HPDE6-E6E7 (cell line): Measurements from ENCODE around the gene SLC26A2.

Source experiments
- DNase-seq: peaks from one replicate; pipeline ENCODE4 v3.0.0; 2011; ENCODE audit warnings: missing footprints; ENCODE audit errors: extremely low spot score

Gene SLC26A2

DNA sequence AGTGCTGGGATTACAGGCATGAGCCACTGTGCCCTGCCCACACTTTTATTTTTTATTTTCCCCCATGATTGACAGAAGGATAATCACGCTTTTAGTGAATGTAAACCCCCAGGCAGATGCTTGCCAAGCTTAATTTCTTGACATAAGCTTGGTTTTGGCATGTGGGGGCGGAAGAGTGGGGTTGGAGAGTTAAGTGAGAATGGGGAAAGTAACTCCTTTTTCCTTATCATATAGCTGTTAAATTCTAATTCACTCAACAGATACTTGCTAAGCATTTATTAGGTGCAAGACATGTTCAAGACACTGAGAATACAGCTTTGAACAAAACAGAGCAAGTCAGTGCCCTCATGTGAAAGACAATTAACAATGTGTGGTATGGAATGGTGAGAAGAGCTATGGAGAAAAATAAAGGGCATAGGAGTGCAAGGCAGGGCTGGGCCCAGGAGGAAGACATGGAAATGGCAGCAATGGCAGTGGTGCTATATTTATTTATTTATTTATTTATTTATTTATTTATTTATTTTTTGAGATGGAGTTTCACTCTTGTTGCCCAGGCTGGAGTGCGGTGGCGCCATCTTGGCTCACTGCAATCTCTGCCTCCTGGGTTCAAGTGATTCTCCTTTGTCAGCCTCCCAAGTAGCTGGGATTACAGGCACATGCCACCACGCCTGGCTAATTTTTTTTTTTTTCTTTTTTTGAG, 2.2 kb downstream of the SLC26A2 start:
- no peak for DNase-seq

DNA sequence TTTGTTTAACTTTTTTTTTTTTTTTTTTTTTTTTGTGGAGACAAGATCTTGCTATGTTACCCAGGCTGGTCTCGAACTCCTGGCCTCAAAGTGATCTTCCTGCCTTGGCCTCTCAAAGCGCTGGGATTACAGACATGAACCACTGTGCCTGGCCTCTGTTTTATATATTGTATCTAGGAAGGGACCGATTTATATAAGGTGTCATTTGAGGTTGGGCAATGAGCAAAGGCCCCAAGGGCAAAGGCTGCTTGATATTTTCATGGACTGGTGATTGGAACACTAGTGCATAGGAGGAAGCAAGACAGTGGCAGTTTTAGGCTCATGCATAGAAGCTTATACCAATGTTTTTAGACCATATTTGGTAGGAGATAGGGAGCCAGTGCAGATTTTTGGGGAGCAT, 3.2 kb downstream of the SLC26A2 start:
- no peak for DNase-seq

DNA sequence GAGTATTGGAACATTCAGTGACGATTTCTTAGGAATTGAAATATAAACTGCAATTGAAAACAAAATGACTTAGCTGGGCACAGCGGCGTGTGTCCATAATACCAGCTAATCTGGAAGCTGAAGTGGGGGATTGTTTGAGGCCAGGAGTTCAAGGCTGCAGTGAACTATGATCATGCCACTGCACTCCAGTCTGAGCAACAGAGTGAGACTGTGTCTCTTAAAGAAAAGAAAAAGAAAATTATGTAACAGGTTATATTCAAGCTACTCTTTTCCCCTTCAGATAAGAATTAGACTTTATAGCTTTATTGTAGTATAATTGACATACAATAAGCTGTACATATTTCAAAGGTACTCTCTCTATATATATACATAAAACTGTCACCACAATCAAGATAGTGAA, 6.4 kb downstream of the SLC26A2 start:
- no peak for DNase-seq

DNA sequence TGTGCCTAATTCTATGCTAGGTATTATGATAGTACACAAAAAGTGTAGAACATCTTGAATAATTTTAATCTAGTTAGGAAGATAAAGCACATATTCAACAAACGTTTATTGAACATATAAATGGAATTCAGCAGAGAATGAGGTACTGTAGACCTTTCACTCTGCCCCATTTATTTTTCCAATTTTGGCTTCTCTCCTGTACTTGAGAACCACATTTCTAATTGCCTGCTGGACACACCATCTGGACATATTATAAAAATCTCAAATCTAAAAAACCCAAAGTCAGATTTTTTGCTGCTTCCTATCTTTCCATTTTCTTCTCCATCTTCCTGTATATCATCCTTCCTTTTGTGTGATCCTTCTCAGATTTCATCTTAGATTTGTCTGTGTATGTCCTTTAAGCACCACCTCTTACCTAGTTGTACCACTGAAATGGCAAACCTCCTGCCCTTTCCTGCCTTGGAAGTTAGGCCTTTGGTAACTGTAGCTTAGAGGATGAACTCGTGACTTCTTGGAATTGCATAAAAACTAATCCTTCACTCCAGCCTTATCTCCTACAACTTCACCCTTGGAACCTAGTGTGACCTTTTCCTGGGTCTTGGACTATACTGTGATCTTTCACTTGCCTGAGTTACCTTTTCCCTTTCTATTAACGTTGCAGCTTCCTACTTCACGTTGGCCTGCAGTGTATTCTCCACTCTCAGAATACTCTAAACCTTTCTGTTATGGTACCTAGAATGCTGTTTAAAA, 8.8 kb downstream of the SLC26A2 start:
- no peak for DNase-seq

DNA sequence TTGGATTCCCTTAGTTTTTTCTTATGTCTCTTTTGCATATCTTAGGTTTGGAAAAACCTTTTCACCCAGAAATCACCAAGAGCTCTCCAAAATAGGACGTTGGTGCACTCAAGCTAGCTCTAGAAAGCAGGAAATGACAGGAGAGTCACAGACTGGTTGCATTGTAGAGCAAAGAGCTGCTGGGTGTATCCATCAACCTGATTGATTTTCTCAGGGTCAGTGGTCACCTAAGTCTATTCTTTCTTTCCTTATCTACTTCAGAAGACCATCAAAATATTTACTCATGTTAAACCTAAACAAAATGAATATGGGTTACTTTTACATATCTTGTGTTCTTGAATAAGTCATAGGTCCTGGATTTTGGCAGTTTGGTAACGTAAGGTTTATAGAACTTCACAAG, 14.9 kb downstream of the SLC26A2 start:
- no peak for DNase-seq

DNA sequence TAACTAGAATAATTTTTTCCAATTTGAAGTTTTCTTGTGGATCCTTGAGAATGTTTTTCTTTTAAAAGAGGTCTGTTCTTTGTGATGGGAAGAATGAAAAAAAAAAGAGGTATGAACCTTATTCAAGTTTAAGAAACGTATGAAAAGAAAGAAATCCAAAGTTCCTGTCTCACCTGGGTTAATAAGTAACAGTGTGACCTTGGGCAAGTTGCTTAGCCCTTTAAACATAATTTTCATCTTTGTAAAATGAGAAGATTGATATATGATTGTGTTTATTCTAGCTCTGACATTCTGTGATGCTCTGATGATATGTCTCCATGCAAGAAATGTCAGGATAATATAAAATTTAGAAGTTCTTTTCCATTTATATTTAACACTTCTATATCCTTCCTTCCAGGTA, 19.3 kb downstream of the SLC26A2 start:
- no peak for DNase-seq

DNA sequence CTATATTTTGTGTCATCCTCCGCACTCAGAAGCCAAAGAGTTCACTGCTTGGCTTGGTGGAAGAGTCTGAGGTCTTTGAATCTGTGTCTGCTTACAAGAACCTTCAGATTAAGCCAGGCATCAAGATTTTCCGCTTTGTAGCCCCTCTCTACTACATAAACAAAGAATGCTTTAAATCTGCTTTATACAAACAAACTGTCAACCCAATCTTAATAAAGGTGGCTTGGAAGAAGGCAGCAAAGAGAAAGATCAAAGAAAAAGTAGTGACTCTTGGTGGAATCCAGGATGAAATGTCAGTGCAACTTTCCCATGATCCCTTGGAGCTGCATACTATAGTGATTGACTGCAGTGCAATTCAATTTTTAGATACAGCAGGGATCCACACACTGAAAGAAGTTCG, 20.6 kb downstream of the SLC26A2 start:
- DNase-seq: no peak

DNA sequence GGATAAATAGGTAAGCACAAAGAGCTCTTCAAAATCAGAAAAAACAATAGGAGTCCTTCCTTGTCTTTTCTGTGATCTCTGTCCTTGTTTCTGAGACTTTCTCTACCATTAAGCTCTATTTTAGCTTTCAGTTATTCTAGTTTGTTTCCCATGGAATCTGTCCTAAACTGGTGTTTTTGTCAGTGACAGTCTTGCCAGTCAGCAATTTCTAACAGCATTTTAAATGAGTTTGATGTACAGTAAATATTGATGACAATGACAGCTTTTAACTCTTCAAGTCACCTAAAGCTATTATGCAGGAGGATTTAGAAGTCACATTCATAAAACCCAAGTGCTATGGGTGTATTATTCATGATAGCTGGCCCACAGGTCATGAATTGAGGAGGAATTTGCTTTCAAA, 21.9 kb downstream of the SLC26A2 start:
- DNase-seq: no peak

DNA sequence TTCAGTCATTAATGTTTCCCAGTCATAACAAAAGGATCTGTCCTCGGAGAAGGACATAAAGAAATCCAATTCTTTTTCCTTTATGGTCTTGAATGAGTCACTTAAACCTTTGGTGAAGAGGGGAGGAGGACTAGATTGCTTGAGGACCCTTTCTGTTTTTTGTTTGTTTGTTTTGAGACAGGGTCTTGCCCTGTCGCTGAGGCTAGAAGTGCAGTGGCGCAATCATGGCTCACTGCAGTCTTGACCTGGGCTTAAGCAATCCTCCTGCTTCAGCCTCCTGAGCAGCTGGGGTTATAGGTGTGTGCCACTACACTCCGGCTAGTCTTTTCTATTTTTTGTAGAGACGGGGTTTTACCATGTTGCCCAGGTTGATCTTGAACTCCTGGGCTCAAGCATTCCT, 27.6 kb downstream of the SLC26A2 start:
- no peak for DNase-seq

DNA sequence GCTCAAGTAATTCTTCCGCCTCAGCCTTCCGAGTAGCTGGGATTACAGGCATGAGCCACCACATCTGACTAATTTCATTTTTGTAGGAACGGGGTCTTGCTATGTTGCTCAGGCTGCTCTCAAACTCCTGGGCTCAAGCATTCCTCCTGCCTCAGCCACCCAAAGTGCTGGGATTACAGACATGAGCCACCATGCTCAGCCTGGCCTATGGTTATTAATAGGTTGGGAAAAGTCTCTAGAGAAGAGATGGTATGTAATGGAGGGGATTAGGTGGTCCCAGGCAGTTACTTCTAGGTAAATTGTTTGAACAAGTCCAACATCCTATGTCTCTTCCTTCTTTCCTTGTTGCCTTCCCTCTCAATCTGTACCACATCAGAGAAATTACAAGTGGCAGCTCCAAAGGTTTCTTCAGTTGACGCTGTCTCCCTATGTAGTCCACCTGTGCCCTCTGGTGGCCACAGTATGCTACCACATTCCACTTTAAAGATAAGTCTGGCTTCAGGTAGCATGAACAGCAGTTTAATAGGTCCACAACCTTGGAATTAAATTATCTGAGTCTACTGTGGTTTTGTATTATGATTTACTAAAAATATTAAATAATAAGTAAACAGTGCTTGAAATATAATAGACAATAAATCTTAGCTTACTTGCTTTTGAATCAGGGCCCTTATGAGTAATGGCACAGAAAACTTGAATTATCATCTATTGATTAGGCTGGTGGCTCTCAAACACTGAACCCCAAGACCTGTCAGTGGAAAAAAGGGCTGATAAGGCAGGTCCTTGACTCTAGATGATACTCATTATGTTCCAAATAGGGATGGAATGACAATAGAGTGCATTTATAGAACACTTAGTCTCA, 30.2 kb downstream of the SLC26A2 start:
- DNase-seq: peak; percentile 63

DNA sequence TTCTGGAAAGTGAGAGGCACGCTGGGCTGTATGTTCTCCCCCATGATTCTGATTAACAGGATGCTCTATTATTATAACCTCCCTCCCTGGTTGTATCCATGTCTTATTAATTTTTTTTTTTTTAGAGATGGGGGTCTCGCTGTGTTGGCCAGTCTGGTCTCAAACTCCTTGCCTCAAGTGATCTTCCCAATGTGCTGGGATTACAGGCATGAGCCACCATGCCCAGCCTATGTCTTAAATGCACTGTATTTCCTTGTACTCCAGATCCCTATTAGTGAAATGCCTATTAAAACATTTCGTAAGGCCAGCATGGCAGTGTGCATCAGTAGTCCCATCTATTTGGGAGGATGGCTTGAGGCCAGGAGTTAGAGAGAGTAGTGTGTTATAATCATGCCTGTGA, 32.9 kb downstream of the SLC26A2 start:
- no peak for DNase-seq

DNA sequence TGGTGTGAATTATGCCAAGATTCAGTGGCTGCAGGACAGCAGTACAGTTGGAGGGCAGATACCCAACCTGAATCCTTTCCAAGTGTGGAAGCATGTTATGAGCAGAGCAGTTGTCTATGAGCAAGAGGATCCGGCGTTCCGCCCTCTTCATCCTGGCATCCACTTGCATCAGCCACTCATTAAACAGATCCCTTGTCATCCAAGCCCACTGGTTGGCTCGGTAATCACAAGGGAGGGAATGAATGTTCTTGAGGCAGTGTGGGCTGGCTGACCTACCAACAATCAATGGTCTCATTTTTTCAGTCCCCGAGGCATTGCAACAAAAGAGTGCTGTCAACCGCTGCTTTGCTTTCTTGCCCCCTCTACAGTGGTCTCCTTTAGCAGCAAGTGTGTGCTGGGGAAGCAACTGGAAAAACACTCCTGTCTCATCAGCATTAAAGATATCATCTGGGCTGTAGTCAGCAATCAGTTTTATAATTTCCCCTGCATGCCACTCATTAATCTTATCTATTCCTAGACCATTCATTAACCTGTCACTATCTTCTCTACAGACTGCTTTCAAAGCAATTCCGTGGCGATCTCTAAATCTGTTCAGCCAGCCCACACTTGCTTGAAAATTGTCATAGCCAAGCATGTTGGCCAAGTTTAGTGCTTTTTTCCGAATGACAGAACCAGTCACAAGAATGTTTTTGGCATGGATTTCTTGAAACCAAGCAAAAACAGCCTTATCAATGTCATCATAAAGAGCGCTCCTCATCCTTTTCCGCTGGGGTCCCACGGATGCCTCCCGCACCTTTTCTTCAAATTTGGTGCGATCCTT, 35.0 kb downstream of the SLC26A2 start:
- no peak for DNase-seq

DNA sequence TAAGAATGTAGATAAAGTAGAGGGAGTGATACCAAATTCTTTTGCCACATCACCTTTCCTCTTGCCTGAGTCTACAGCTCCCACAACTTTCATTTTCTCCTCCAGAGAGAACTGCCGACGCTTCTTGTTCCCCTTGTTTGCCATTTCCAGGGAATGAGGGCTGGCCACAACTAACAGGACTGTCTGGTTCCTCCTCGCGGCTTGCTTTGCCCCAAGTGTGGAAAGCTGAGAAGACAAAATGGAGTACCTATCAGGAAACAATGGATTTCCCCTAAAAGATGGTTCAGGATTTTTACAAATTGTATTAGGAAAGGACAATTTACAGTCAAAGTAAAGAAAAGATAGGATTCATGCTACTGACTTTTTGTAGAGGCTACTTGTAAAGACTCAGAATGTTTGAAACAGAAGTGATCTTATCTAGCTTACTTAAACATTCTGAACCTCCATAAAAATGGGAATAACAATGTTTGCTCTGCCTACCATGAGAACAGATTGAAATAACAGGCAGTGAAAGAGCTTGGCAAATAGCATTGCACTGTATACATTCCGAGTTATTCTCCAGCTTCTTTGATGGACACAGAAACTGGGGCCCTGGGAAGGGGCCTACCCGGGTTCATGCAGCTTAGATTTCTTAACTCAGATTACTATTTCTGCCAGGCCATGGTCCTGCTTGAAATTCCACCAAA, 35.8 kb downstream of the SLC26A2 start:
- DNase-seq: no peak

DNA sequence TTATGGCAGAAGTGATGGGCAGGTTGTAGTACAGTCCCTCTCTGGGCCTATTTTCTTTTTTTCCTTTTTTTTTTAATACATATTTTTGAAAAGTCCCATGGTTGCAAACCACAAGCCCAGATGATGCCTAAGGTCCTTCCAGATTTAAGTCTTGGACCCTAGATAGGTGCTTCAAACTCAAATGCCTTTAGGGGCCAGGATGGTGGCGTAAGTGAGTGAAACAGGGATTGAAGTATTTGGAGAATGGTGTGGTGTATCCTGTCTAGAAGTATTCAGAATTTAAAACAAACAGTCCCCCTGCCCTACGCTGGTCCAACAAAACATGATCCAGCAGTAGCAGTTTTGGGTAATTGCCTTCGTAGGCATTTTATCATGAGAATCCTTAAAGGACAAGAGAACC, 37.7 kb downstream of the SLC26A2 start:
- DNase-seq: no peak

DNA sequence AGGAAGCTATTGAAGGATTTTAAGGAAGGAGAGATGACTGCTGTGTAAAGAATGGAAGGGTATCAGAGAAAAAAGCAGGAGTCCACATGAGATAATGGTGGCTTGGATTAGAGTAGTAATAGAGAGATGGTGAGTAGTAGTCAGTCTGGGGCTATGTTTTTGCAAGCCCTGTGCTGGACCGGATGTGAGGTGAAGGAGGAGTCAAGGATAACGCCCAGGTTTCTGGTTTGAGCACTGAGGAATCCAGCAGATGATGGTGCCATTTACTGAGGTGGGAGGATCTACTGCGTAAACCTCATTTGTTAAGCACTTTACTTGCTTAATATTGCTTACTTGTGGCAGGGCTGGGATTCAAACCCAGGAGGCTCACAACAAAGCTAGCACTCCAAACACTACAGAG, 38.8 kb downstream of the SLC26A2 start:
- no peak for DNase-seq

DNA sequence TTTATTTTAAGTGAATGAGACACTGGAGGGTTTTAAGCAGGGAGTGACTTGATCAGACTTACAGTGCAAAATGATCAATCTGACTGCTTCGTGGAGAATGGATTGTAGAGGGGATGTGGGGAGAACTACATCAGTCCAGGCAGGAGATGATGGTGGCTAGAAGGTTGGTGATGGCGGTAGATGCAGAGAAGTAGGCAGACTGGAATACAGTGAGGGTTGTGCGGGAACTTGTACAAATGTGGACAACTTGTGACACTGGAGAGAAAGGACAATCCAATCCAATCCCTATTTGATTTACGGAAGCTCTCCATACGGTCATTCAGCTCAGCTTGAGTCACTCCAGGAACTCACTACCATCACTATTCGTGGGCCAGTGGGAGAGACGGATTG, 39.3 kb downstream of the SLC26A2 start:
- peak; percentile 66 for DNase-seq

DNA sequence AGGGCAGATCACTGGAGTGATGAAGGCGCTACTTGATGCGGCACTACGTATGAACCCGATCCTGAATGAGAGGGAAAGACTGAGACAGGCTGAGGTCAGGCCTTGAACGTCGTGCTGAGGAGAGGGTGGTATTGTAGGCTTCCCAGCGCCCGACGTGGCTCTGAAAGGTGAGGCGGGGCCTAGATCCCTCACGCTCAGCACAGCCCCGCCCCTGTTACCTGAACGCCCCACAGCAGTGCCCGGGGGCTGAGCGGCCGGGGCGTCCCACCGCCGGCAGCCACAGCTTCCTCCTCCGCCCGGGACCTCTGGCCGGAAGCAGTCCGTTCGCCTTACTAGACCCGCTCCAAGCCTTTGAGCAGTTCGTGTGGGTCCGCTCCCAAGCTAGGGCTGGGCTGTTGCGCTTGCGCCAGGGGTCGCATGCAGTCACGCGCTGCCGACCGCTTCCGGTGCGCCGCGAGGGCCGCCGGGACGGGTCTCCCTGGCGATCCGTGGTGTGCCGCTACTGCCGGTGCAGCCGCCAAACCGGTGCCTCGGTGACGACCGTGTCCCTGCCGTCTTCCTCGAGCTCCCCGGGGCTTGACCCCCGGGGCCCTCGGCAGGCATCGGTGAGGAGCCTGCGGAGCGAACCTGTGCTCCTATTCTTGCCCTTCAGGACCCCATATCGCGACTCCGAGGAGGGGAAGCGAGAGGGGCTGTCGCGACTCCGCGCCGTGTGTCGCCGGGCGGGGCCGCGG, 39.9 kb downstream of the SLC26A2 start, which contains the start of the genes HMGXB3 and TIGD6:
Gene HMGXB3 (plus strand): TSS at position 484 of the 734 bp plus-strand sequence. CDS start 4,114 bp downstream, outside the sequence.
Gene TIGD6 (minus strand): TSS at position 399 of the 734 bp plus-strand sequence. CDS start 4,306 bp downstream, outside the sequence.
- peak; percentile 72 for DNase-seq

DNA sequence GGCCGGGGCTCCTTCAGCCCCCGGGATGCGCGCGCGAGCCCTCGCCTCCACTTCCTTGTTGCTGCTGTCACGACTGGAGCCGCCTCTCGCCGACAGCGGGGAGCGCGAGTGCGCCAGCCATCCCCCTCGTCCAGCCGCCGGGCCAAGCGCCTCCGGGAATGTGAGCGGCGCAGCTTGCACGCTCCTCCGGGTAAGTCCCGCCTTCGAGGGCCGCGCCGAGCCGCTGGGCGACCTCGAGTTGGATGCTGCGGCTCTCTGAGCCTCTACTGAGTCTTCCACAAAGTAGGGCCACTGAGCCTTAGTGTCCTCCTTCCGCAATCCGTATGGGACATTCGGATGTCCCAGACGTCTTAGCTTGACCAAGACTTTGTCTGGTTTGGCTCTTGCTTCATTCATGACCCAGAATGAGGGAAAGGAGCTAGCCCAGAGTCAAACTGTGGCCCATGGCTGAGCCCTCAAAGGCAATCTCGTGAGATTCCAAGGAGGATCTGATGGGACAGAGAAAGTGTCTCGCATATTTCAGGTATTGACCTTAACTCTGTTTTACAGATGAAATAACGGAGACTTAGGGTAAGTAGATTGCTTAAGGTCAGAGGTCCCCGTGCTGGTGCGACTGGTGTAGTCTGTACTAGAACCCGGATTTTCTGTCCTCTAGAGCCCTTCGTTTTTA, 40.6 kb downstream of the SLC26A2 start:
- DNase-seq: peak; percentile 33

DNA sequence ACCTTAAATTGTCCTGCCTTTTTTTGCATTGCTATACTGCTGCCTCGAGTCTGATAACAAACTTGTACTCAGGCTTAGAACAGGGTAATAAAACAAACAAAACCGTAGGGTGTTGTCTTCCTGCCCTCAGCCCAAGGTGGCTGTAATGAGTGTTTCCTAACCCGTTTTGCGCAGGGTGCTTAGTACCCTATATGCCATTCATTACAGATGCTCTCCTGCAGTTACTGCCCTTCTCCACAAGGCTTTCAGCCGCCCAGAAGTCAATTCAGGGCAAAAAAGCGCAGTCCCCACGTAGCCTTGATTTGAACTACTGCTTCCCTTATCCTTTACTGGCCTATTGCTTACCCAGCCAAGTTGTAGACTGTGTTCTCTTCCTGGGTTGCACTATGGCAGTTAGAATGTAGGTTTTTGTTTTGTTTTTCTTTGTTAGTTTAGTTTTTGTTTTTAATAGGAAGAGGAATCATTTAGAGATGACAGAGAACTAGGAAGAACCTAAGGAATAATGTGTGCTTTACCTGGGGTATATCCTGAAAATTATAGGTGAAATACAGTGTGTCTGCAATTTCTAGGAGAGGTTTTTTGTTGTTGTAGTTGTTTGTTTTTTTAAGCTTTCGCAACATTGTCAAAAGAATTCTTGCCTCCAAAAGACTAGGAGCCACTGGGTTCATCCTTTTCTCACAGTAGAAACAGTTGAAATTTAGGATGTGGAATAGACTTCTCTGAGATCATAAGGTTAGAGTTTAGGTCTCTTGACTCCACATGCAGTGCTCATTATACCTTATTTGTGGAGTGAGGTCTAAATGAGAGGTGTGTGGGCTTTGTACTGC, 41.3 kb downstream of the SLC26A2 start:
- peak; percentile 74 for DNase-seq
